ENCODE measurements around the gene NRXN3.

Gene NRXN3

DNA sequence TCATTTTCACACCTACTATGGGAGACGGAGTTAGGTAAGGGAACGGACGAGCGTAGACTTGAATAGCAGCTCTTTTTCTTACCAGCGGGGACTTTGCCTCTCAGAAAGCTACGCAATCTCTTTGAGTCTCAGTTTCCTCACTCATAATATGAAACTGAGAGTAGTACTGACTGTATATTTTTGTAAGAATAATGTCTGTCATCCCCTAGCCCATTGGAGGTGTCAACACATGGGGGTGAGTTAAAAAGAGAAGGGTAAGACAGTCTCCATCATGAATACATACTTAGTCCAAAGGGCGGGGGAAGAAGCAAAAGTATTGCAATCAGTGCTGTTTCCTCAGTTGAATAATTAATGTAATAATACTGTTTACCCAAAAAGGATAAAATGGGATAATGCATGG lies 592.2 kb downstream of the NRXN3 start:
- no peak for DNase-seq (ENCODE audit: low spot score)
- H3K27ac ChIP-seq: no peak overlapping the region
- TF ChIP-seq, protein P1, sequence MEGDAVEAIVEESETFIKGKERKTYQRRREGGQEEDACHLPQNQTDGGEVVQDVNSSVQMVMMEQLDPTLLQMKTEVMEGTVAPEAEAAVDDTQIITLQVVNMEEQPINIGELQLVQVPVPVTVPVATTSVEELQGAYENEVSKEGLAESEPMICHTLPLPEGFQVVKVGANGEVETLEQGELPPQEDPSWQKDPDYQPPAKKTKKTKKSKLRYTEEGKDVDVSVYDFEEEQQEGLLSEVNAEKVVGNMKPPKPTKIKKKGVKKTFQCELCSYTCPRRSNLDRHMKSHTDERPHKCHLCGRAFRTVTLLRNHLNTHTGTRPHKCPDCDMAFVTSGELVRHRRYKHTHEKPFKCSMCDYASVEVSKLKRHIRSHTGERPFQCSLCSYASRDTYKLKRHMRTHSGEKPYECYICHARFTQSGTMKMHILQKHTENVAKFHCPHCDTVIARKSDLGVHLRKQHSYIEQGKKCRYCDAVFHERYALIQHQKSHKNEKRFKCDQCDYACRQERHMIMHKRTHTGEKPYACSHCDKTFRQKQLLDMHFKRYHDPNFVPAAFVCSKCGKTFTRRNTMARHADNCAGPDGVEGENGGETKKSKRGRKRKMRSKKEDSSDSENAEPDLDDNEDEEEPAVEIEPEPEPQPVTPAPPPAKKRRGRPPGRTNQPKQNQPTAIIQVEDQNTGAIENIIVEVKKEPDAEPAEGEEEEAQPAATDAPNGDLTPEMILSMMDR (IDR thresholded peaks at IDR 0.05): no peak
- no peak overlapping the region for H3K4me3 ChIP-seq

DNA sequence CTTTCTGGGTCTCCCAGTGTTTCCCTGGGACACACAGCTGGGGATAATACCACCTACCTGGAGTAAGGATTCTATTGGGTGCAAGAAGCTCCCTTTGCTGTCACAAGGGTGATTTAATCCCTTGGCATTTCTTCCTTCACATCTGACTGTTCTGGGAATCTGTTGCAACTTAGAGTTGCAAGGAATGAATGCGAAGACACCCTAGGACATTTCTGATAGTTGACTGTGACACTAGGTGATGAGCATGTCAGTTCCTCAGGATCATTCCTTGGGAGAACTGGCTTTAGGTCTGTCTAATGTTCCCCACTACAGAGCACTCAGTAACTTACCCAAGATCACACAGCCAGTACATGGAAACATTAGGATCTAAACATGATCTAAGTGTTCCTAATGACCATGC lies 593.6 kb downstream of the NRXN3 start:
- TF ChIP-seq, protein P1 (IDR thresholded peaks at IDR 0.05): no peak
- no peak overlapping the region for H3K4me3 ChIP-seq
- DNase-seq (ENCODE audit: low spot score): no peak
- H3K27ac ChIP-seq: no peak overlapping the region

DNA sequence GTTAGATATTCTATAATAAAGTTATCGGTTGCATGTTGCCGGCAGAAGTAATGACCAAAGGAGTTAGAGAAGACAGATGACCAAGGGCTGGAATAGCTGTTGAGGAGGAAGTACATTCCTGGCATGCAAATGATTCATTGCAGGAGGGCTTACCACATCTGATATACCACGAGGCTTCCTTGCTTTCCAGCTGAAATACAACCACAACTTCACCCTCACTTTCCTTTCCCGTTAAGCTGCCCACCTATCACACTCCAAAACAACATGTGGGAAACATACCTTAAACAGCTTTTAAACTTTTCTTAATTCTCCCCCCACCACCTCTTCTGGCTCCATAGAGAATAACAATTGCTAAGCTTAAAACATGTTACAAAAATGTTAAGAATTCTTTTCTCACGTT lies 594.1 kb downstream of the NRXN3 start:
- DNase-seq (ENCODE audit: low spot score): no peak
- TF ChIP-seq, protein P1 (IDR thresholded peaks at IDR 0.05): no peak

DNA sequence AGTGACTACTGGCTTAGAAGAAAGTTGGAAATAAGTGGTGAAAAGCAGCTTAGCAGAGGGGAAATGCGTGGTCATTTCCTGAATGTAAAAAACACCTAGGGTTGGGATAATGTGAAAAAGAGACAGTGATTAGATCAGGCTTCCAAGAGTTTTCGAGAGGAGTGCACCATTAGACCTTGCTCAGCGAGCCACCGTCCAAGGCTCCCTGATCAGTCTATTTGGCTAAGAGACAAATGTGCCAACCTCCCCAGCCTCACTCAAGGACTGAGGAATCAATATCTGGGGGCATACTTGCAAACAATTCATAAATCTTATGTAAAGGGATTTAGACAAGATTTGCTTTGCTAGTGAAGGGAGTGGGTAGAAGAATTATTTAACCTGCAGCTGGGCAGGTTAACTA lies 594.5 kb downstream of the NRXN3 start:
- TF ChIP-seq, protein P1 (IDR thresholded peaks at IDR 0.05): no peak
- no peak overlapping the region for H3K4me3 ChIP-seq
- no peak overlapping the region for H3K27ac ChIP-seq
- no peak for DNase-seq (ENCODE audit: low spot score)

More for the DNA sequence above, 594.1 kb downstream of the NRXN3 start:
- Histone ChIP-seq H3K27ac (no peak overlapping the region), H3K4me3 (no peak overlapping the region)

DNA sequence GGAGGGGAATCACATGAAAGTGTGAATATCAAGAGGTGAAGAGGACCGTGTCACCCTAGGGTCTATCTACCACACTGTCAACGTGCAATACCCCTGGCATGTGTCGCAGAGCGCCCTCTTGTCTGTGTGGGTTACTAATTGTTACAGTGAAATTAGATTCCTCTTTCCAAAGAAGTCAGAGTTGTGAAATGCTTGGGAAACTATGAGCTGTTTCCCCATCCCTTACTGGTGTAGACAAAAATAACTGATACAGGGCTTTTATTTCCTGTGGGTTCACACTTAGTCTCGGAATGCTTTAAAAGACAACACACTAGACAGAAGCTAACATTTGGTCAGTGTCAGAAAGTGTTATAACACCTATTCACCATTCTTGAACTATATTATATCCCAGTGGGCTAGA lies 597.3 kb downstream of the NRXN3 start:
- TF ChIP-seq, protein P1 (IDR thresholded peaks at IDR 0.05): no peak
- Histone ChIP-seq H3K4me3 (no peak overlapping the region), H3K27ac (no peak overlapping the region)
- no peak for DNase-seq (ENCODE audit: low spot score)

DNA sequence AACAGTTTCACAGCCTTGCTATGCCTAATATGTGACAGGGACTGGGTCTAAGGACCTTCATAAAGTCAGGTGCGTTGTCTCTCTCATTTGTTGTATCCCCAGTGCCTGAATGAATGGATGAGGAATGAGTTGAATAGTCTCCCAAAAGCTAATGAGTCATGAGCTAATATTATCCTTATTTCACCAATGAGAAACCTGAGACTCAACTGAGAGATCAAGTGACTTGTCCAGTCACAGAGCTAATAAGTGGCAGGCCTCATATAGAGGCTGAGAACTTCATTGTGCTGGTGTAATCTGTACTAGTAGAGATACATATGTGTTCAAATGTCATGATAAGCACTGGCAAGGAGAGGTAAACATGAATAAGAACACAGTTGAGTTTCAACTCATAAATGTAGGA lies 612.4 kb downstream of the NRXN3 start:
- Histone ChIP-seq H3K27ac (no peak overlapping the region), H3K4me3 (no peak overlapping the region)
- no peak for DNase-seq (ENCODE audit: low spot score)
- TF ChIP-seq, protein P1 (IDR thresholded peaks at IDR 0.05): no peak

DNA sequence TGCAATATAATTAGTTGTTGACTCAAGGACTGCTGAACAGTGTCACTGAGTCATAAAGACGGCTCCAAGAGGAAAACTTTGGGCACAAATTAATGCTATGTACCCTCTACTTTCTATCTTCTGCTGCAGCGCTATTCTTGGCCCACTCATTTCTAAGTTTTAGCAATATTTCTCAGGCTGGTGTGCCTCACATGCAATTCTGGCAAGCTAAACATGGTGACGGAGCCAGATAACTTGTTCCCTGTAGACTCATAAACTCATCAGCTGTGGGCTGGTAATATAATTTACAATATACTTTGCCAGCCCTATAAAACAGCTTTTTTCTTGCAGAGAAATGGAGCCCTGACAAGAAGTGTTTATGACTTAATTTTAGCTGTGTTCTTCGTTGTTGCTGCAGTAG lies 615.1 kb downstream of the NRXN3 start:
- DNase-seq (ENCODE audit: low spot score): no peak
- TF ChIP-seq, protein P1 (IDR thresholded peaks at IDR 0.05): no peak
- no peak overlapping the region for H3K27ac ChIP-seq
- H3K4me3 ChIP-seq: no peak overlapping the region

All from coronary artery (tissue), 2 donors.